Measurements from ENCODE around the gene HBD.

HBD gene

DNA sequence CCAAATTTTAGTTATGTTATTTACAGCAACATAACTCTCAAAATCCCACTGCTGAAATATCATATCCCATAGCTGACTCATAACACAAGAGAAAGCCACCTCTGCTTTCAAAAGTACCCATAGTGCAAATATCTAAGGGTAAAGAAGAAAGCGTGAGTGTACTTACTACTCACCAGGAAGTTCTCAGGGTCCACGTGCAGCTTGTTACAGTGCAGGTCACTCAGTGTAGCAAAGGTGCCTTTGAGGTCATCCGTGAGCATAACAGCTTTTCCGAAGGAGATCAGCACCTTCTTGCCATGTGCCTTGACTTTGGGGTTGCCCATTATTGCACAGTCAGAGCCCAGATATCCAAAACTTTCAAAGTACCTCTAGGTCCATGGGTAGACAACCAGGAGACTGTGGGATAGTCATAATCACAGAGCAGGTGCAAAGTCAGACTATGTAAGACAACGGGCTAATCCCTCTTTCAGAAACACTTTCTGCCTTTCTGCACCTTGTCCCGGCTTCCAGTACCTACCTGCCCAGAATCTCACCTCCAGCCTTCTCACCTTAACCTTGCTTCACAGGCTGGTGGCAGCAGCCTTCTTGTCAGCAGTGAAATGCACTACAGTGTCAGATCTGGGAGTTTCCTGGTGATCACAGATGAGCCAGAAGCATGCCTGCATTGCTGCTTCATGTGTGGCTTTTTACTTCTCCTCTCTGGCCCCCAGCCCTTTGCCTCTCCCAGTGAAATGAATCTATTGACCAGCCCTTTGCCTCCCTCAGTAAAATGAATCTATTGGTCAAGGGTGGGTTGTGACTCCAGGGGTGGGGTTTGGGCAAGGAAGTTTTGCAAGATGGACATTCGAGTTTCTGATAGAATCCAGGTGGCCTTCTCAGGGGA lies 8.9 kb upstream of the HBD start:
- ATAC-seq (ENCODE audit: insufficient read depth, low read depth), result no peak
- H3K36me3 ChIP-seq (ENCODE audit: insufficient read depth, low read length), result no peaks in the 10 kb centered on the region
- no peaks in the 10 kb centered on the region for H3K9me3 ChIP-seq (ENCODE audit: insufficient read depth, low read length, severe bottlenecking)
- H3K4me2 ChIP-seq (ENCODE audit: insufficient read depth, low read length), result no peak overlapping the region
- no peak overlapping the region for H3K4me3 ChIP-seq (ENCODE audit: low read depth in 1 of 2, low read length in 2 of 2)
- H3K27me3 ChIP-seq (ENCODE audit: insufficient read depth, low read length, poor library complexity), result peaks cover 18% of the 10 kb centered on the region
- no peaks in the 10 kb centered on the region for H4K20me1 ChIP-seq (ENCODE audit: insufficient read depth, low read length)
- no peak overlapping the region for H2AFZ ChIP-seq (ENCODE audit: low read depth, low read length)
- no peak overlapping the region for H3K27ac ChIP-seq (ENCODE audit: low read length)
- no peak overlapping the region for H3K9ac ChIP-seq (ENCODE audit: low read depth, low read length)
- no peak for TF ChIP-seq EZH2 (IDR thresholded peaks at IDR 0.05; ENCODE audit: borderline replicate concordance, low read depth, low read length, severe bottlenecking)
- TF ChIP-seq, protein P1, sequence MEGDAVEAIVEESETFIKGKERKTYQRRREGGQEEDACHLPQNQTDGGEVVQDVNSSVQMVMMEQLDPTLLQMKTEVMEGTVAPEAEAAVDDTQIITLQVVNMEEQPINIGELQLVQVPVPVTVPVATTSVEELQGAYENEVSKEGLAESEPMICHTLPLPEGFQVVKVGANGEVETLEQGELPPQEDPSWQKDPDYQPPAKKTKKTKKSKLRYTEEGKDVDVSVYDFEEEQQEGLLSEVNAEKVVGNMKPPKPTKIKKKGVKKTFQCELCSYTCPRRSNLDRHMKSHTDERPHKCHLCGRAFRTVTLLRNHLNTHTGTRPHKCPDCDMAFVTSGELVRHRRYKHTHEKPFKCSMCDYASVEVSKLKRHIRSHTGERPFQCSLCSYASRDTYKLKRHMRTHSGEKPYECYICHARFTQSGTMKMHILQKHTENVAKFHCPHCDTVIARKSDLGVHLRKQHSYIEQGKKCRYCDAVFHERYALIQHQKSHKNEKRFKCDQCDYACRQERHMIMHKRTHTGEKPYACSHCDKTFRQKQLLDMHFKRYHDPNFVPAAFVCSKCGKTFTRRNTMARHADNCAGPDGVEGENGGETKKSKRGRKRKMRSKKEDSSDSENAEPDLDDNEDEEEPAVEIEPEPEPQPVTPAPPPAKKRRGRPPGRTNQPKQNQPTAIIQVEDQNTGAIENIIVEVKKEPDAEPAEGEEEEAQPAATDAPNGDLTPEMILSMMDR (IDR thresholded peaks at IDR 0.05; ENCODE audit: borderline replicate concordance, extremely low read depth, low read length, poor library complexity, severe bottlenecking), result no peak
- no peak for DNase-seq
- no peaks in the 10 kb centered on the region for H3K4me1 ChIP-seq (ENCODE audit: insufficient read depth, low read length)
- H3K79me2 ChIP-seq (ENCODE audit: insufficient read depth, low read length), result no peaks in the 10 kb centered on the region

GRCh38 chr11:5242208-5242607 lies 7.9 kb upstream of the HBD start:
- TF ChIP-seq, protein P1 (IDR thresholded peaks at IDR 0.05; ENCODE audit: borderline replicate concordance, extremely low read depth, low read length, poor library complexity, severe bottlenecking), result no peak
- TF ChIP-seq EZH2 (IDR thresholded peaks at IDR 0.05; ENCODE audit: borderline replicate concordance, low read depth, low read length, severe bottlenecking), result no peak
- Histone ChIP-seq H3K27ac (ENCODE audit: low read length) (no peak overlapping the region), H3K4me2 (ENCODE audit: insufficient read depth, low read length) (no peak overlapping the region)

GRCh38 chr11:5241458-5241857 lies 7.2 kb upstream of the HBD start:
- Histone ChIP-seq H3K79me2 (ENCODE audit: insufficient read depth, low read length) (no peaks in the 10 kb centered on the region), H4K20me1 (ENCODE audit: insufficient read depth, low read length) (no peaks in the 10 kb centered on the region), H3K36me3 (ENCODE audit: insufficient read depth, low read length) (no peaks in the 10 kb centered on the region), H3K4me1 (ENCODE audit: insufficient read depth, low read length) (no peaks in the 10 kb centered on the region), H3K4me3 (ENCODE audit: low read depth in 1 of 2, low read length in 2 of 2) (no peak overlapping the region), H2AFZ (ENCODE audit: low read depth, low read length) (no peak overlapping the region), H3K4me2 (ENCODE audit: insufficient read depth, low read length) (no peak overlapping the region), H3K9me3 (ENCODE audit: insufficient read depth, low read length, severe bottlenecking) (no peaks in the 10 kb centered on the region), H3K27me3 (ENCODE audit: insufficient read depth, low read length, poor library complexity) (peaks cover 18% of the 10 kb centered on the region), H3K27ac (ENCODE audit: low read length) (no peak overlapping the region), H3K9ac (ENCODE audit: low read depth, low read length) (no peak overlapping the region)
- no peak for ATAC-seq (ENCODE audit: insufficient read depth, low read depth)
- no peak for DNase-seq
- TF ChIP-seq, protein P1 (IDR thresholded peaks at IDR 0.05; ENCODE audit: borderline replicate concordance, extremely low read depth, low read length, poor library complexity, severe bottlenecking), result no peak
- TF ChIP-seq EZH2 (IDR thresholded peaks at IDR 0.05; ENCODE audit: borderline replicate concordance, low read depth, low read length, severe bottlenecking), result no peak

More at GRCh38 chr11:5242208-5242607, 7.9 kb upstream of the HBD start:
- ATAC-seq (ENCODE audit: insufficient read depth, low read depth) (no peak), DNase-seq (no peak)
- Histone ChIP-seq H3K9ac (ENCODE audit: low read depth, low read length) (no peak overlapping the region), H3K4me3 (ENCODE audit: low read depth in 1 of 2, low read length in 2 of 2) (no peak overlapping the region), H3K36me3 (ENCODE audit: insufficient read depth, low read length) (no peaks in the 10 kb centered on the region), H3K27me3 (ENCODE audit: insufficient read depth, low read length, poor library complexity) (peaks cover 18% of the 10 kb centered on the region), H3K4me1 (ENCODE audit: insufficient read depth, low read length) (no peaks in the 10 kb centered on the region), H2AFZ (ENCODE audit: low read depth, low read length) (no peak overlapping the region), H3K79me2 (ENCODE audit: insufficient read depth, low read length) (no peaks in the 10 kb centered on the region), H4K20me1 (ENCODE audit: insufficient read depth, low read length) (no peaks in the 10 kb centered on the region), H3K9me3 (ENCODE audit: insufficient read depth, low read length, severe bottlenecking) (no peaks in the 10 kb centered on the region)

Measured in DND-41 (cell line).